Measurements from ENCODE around the gene CDC42SE1. TPM values are rescaled to one million over a fixed set of nuclear protein-coding genes. Genes with fewer than 3 reads are reported as not detected.

Gene CDC42SE1
- total RNA-seq, 1 donor from 2014 or later, result 127 TPM

GRCh38 chr1:151085953-151086559, 26.6 kb upstream of the CDC42SE1 start:
- Mint-ChIP-seq H3K36me3 (ENCODE audit: unreplicated experiment) (no peaks in the 10 kb centered on the region), H3K27ac (ENCODE audit: unreplicated experiment) (no peak overlapping the region), H3K4me1 (ENCODE audit: low read depth, unreplicated experiment) (no peaks in the 10 kb centered on the region), H3K9me3 (ENCODE audit: unreplicated experiment) (no peaks in the 10 kb centered on the region), H3K27me3 (ENCODE audit: unreplicated experiment) (no peaks in the 10 kb centered on the region), H3K4me3 (ENCODE audit: unreplicated experiment) (no peak overlapping the region)
- TF ChIP-seq CTCF (IDR thresholded peaks at IDR 0.05; ENCODE audit: partially characterized antibody, unreplicated experiment), result no peak
- DNase-seq, result no peak

- no peak for DNase-seq
- Mint-ChIP-seq H3K9me3 (ENCODE audit: unreplicated experiment) (peaks cover 17% of the 10 kb centered on the region), H3K27me3 (ENCODE audit: unreplicated experiment) (peaks cover 17% of the 10 kb centered on the region), H3K36me3 (ENCODE audit: unreplicated experiment) (no peaks in the 10 kb centered on the region), H3K4me1 (ENCODE audit: low read depth, unreplicated experiment) (peaks cover 19% of the 10 kb centered on the region), H3K27ac (ENCODE audit: unreplicated experiment) (peak overlapping the region; percentile 16), H3K4me3 (ENCODE audit: unreplicated experiment) (no peak overlapping the region)
- TF ChIP-seq CTCF (IDR thresholded peaks at IDR 0.05; ENCODE audit: partially characterized antibody, unreplicated experiment), result no peak
Observed at GRCh38 chr1:151072224-151072623, 12.8 kb upstream of the CDC42SE1 start.

- peak; percentile 88 for DNase-seq
- Mint-ChIP-seq H3K4me3 (ENCODE audit: unreplicated experiment) (peak within 1 kb of the TSS; percentile 94), H3K36me3 (ENCODE audit: unreplicated experiment) (peaks cover under 1% of the 10 kb centered on the region)
Observed at GRCh38 chr1:151070474-151071276, 11.3 kb upstream of the CDC42SE1 start, which contains the start of gene GABPB2. Gene GABPB2, plus strand, starts transcription at chr1:151070761. Its CDS starts 17,429 bp downstream, at chr1:151088190.

GRCh38 chr1:151069103-151069486, 9.7 kb upstream of the CDC42SE1 start:
- peaks cover 18% of the 10 kb centered on the region for H3K9me3 Mint-ChIP-seq (ENCODE audit: unreplicated experiment)
- peaks cover 32% of the 10 kb centered on the region for H3K4me1 Mint-ChIP-seq (ENCODE audit: low read depth, unreplicated experiment)
- H3K36me3 Mint-ChIP-seq (ENCODE audit: unreplicated experiment), result peaks cover 13% of the 10 kb centered on the region
- H3K27ac Mint-ChIP-seq (ENCODE audit: unreplicated experiment), result peak overlapping the region; percentile 77
- peak overlapping the region; percentile 63 for H3K4me3 Mint-ChIP-seq (ENCODE audit: unreplicated experiment)
- peaks cover 24% of the 10 kb centered on the region for H3K27me3 Mint-ChIP-seq (ENCODE audit: unreplicated experiment)
- no peak for DNase-seq
- no peak for TF ChIP-seq CTCF (IDR thresholded peaks at IDR 0.05; ENCODE audit: partially characterized antibody, unreplicated experiment)

More at GRCh38 chr1:151070474-151071276, 11.3 kb upstream of the CDC42SE1 start, which contains the start of gene GABPB2:
- H3K9me3 Mint-ChIP-seq (ENCODE audit: unreplicated experiment), result peaks cover 15% of the 10 kb centered on the region
- H3K4me1 Mint-ChIP-seq (ENCODE audit: low read depth, unreplicated experiment), result peaks cover 24% of the 10 kb centered on the region
- H3K27me3 Mint-ChIP-seq (ENCODE audit: unreplicated experiment), result peaks cover 22% of the 10 kb centered on the region
- H3K27ac Mint-ChIP-seq (ENCODE audit: unreplicated experiment), result peak within 1 kb of the TSS; percentile 93
- peak; percentile 92 for TF ChIP-seq CTCF (IDR thresholded peaks at IDR 0.05; ENCODE audit: partially characterized antibody, unreplicated experiment)

- peaks cover 35% of the 10 kb centered on the region for H3K4me1 Mint-ChIP-seq (ENCODE audit: low read depth, unreplicated experiment)
- H3K4me3 Mint-ChIP-seq (ENCODE audit: unreplicated experiment), result peak overlapping the region; percentile 53
- H3K36me3 Mint-ChIP-seq (ENCODE audit: unreplicated experiment), result peaks cover 18% of the 10 kb centered on the region
- H3K27me3 Mint-ChIP-seq (ENCODE audit: unreplicated experiment), result peaks cover 30% of the 10 kb centered on the region
- no peak for TF ChIP-seq CTCF (IDR thresholded peaks at IDR 0.05; ENCODE audit: partially characterized antibody, unreplicated experiment)
- no peak for DNase-seq
- no peak overlapping the region for H3K27ac Mint-ChIP-seq (ENCODE audit: unreplicated experiment)
- peaks cover 28% of the 10 kb centered on the region for H3K9me3 Mint-ChIP-seq (ENCODE audit: unreplicated experiment)
Observed at GRCh38 chr1:151067185-151067584, 7.8 kb upstream of the CDC42SE1 start.

All from glutamatergic neuron (in vitro differentiated cells).